GM18526 (cell line): ENCODE measurements around the gene YJU2.

Source experiments
- POLR2A ChIP-seq: IDR thresholded peaks from 3 replicates; pipeline ENCODE4 v1.6.1; 2011; ENCODE audit not compliant: insufficient read length; ENCODE audit errors: extremely low read depth

YJU2 gene

DNA sequence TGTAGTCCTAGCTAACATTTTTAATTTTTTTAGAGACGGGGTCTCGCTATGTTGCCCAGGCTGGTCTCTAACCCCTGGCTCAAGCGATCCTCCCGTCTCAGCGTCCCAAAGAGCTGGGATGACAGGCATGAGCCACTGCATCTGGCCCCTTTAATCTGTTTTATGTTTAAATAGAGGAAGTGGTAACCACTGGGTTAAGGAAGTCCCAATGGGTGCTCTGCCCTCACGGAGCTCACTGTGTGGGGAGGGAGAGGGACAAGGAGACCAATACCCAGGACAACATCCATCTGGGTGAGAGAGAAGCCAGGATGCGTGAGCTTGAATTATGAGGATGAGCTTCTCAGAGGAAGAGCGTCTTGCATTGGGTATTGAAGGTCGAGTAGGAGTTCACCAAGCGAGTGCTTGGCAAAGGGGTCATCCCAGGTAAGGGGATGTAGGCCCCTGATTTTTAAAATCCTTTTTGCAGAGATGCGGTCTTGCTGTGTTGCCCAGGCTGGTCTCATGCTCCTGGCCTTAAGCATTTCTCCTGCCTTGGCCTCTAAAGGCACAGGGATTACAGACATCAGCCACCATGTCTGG lies 13.8 kb downstream of the YJU2 start:
- TF ChIP-seq POLR2A: no peak

DNA sequence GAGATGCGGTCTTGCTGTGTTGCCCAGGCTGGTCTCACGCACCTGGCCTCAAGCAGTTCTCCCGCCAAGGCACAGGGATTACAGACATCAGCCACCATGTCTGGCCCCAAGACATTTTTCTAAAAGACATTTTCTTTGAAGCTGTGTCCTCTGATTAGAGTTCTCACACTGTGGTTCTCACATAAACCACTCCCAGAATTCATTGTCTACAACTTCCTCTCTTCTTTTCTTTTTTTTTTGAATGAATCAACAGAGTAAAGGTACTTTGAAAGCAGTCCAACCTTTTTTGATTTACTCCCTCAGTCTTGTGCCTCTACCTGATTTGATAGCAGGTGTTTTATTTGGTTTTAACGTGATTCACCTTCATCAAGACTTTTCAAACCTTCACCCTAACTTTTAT lies 17.9 kb downstream of the YJU2 start:
- no peak for TF ChIP-seq POLR2A

GRCh38 chr19:4266253-4267000 lies 19.5 kb downstream of the YJU2 start:
- TF ChIP-seq POLR2A: no peak

GRCh38 chr19:4267101-4267900 lies 20.4 kb downstream of the YJU2 start:
- no peak for TF ChIP-seq POLR2A

GRCh38 chr19:4267901-4268815 lies 21.3 kb downstream of the YJU2 start:
- TF ChIP-seq POLR2A: no peak

- no peak for TF ChIP-seq POLR2A
Observed at GRCh38 chr19:4268816-4269430, 22.0 kb downstream of the YJU2 start.

DNA sequence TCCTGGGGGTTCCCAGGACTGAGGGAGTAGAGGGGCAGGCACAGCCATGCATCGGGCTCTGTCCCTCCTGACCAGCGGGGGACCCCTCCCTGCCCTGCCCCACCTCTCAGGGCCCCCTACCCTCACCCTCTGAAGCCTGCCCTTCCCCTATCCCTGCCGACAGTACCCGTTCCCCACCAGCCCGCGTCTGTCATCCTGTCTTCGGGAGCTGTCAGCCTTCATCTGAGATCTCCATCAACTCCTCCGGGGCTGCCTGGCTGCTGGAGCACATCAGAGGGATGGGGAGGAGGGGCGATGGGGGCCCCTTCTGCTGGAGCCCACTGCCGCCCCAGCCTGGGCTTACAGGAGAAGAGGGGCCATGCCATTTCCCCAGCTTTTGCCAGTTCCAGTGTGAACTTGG lies 26.0 kb downstream of the YJU2 start:
- no peak for TF ChIP-seq POLR2A

- no peak for TF ChIP-seq POLR2A
Observed at GRCh38 chr19:4277191-4277696, 30.4 kb downstream of the YJU2 start.

GRCh38 chr19:4278010-4278409 lies 31.1 kb downstream of the YJU2 start:
- TF ChIP-seq POLR2A: no peak

DNA sequence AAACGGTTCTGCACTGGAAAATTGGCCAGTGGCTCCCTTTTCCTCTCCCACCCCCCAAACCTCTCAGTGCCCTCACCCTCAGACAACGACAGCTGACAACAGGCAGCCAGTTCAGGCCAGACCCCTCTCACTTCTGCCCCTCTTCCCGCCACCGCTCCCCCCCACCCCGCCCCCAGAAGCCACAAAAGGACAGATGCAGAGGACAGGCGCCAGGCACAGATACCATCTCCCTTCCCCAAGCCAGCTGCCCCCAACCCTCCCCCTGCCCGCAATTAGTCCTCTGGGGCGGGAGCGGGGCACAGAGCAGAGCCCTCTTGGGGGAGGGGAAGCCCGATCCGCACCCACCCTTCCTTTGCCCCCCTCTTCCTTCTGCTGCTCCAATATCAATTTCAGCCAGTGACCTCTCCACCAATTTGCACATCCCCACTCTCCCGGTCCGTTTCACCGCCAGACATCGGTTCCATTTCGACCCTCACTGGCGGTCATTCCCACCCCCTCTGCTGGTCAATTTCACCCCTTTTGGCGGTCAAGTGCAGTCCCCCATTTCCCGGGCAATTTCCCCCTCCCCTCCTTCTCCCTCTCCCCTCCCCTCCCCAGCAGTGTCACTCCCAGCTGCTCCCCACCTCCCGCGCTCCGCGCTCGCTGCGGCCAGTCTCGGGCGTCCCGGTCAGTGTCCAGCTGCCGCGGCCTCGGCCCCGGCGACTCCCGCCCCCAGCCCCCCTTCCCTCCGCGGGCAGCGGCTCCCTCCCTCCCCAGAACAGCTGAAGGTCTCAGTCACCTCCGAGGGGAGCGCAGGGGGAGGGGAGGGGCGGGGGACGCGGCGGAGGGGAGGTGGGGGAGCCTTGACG lies 31.8 kb downstream of the YJU2 start, which contains the start of gene SHD:
Gene SHD, plus strand, starts transcription at position 848 of the 848 bp plus-strand sequence. CDS start 798 bp downstream, outside the sequence.
- TF ChIP-seq POLR2A: no peak

- no peak for TF ChIP-seq POLR2A
Observed at GRCh38 chr19:4279267-4279529, 32.3 kb downstream of the YJU2 start.

DNA sequence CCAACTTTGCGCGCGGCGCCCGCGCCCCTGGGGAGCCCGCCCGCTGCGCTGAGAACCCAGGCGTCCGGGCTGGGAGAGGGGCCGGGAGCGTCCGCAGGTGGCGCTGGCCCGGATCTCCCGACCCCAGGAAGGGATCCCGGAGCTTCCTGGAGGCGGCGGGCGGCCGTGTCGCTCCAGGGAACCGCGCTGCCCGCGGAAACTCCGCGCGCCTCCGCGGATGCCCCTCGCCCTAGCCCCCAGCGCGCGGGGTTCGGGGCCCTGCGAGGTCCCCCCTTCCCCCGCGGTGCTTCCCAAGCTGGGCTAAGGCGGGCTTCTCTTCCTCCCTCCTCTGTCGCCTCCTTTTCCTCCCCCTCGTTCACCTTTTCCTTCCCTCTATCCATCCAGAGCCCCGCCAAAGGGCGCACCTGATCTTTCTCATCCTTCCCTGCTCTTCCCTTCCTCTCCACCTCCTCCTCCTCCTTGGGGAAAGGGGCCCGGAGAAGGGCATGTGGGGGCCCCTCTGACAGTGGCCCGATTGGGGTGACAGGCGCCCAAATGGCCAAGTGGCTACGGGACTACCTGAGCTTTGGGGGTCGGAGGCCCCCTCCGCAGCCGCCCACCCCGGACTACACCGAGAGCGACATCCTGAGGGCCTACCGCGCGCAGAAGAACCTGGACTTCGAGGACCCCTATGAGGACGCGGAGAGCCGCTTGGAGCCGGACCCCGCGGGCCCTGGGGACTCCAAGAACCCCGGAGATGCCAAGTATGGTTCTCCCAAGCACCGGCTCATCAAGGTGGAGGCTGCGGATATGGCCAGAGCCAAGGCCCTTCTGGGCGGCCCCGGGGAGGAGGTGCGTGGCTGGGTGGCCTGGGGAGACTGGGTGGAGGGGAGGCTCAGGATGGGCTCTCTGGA lies 32.9 kb downstream of the YJU2 start:
- TF ChIP-seq POLR2A: no peak
